ENCODE data around the gene TMC3.
"Not testable (repeated sequence)": the region's sequence is repeated elsewhere in the genome, so short reads cannot be mapped to it uniquely, and the experiment has no call there.

DNA sequence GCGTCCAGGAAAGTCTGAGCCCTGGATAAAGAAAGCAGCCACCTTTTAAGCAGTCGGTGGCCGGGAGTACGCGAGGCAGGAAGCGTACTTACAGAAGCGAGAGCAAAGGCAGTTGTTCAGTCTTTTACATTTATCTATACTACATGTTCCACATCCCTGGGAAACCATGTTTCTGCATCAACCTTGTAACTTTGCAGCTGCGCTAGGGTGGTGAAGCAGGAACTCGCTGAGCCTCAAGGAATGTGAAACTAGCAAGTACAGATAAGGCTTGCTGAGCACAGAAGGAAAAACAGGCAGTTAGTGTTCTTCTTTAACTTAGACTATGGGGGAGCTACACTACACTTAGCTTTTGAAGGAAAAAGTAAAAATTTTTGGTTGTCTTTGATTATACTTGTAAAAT, 42.9 kb downstream of the TMC3 start:
- TF ChIP-seq EZH2 (IDR thresholded peaks at IDR 0.05; ENCODE audit: insufficient read depth, poor library complexity, severe bottlenecking); EZH2phosphoT487 (IDR thresholded peaks at IDR 0.05; ENCODE audit: insufficient read depth, low read depth): not testable (repeated sequence)
